Cardiac muscle cell (in vitro differentiated cells and primary cell): ENCODE results near the gene CYB5R3. TPM values are rescaled to one million over a fixed set of nuclear protein-coding genes. Genes with fewer than 3 reads are reported as not detected.

Source experiments
- DNase-seq, 2 donors: peaks; one replicate each; pipeline versions ENCODE4 v3.0.0 to v3.0.0-alpha.2; 2010 to 2017; ENCODE audit warnings: low read depth in 1 of 2, low spot score in 1 of 2
- H3K27ac ChIP-seq: fragments of 200-600 bp; sonication (generic); 2 replicates; pipeline ENCODE4 v1.5.1; 2016
- H3K27me3 ChIP-seq: fragments of 200-600 bp; sonication (generic); 2 replicates; pipeline ENCODE4 v1.6.0; 2016; ENCODE audit warnings: control low read depth
- H3K36me3 ChIP-seq: fragments of 200-600 bp; sonication (generic); 2 replicates; pipeline ENCODE4 v1.5.1; 2016; ENCODE audit warnings: control low read depth
- H3K4me1 ChIP-seq: fragments of 200-600 bp; sonication (generic); 2 replicates; pipeline ENCODE4 v1.8.1; 2017; ENCODE audit warnings: low read depth, mild to moderate bottlenecking, mixed run types
- H3K4me3 ChIP-seq: fragments of 200-600 bp; sonication (generic); 2 replicates; pipeline ENCODE4 v1.5.1; 2016; ENCODE audit warnings: mild to moderate bottlenecking
- H3K9me3 ChIP-seq: fragments of 200-600 bp; sonication (generic); 2 replicates; pipeline ENCODE4 v1.5.1; 2017; ENCODE audit warnings: low read depth, mild to moderate bottlenecking, control low read depth
- polyA plus RNA-seq: library from polyadenylated mRNA; unstranded; fragments of >200 nt; fragmentation: Nextera tagmentation; extraction: Ambion mirVana; gene quantifications from 2 replicates; pipeline ENCODE4 v1.2.1, GENCODE V29; 2016
- total RNA-seq: library from RNA; depleted of rRNA; stranded (reverse); fragments of >200 nt; gene quantifications from 2 replicates; pipeline ENCODE4 v1.2.3, GENCODE V29; 2016
- TF ChIP-seq, protein P1 (sequence below): IDR thresholded peaks from 2 replicates; pipeline ENCODE4 v1.5.1; 2012; ENCODE audit warnings: low read depth, mild to moderate bottlenecking, low read length

CYB5R3 gene
- total and polyA plus RNA-seq, 2 experiments from 2014 or later: 180 to 366 TPM

GRCh38 chr22:42648368-42649245 lies 585 bp downstream of the CYB5R3 start:
- Histone ChIP-seq H3K4me3 (peak overlapping the region; percentile 100), H3K9me3 (no peaks in the 10 kb centered on the region), H3K27me3 (no peaks in the 10 kb centered on the region), H3K4me1 (peaks cover 45% of the 10 kb centered on the region), H3K36me3 (no peaks in the 10 kb centered on the region), H3K27ac (peak overlapping the region; percentile 80)
- TF ChIP-seq, protein P1, sequence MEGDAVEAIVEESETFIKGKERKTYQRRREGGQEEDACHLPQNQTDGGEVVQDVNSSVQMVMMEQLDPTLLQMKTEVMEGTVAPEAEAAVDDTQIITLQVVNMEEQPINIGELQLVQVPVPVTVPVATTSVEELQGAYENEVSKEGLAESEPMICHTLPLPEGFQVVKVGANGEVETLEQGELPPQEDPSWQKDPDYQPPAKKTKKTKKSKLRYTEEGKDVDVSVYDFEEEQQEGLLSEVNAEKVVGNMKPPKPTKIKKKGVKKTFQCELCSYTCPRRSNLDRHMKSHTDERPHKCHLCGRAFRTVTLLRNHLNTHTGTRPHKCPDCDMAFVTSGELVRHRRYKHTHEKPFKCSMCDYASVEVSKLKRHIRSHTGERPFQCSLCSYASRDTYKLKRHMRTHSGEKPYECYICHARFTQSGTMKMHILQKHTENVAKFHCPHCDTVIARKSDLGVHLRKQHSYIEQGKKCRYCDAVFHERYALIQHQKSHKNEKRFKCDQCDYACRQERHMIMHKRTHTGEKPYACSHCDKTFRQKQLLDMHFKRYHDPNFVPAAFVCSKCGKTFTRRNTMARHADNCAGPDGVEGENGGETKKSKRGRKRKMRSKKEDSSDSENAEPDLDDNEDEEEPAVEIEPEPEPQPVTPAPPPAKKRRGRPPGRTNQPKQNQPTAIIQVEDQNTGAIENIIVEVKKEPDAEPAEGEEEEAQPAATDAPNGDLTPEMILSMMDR: no peak
- DNase-seq: peak in 1 of 2 donors; percentile 45

GRCh38 chr22:42648017-42648367 lies 1.2 kb downstream of the CYB5R3 start:
- no peak for DNase-seq
- Histone ChIP-seq H3K27ac (no peak overlapping the region), H3K36me3 (no peaks in the 10 kb centered on the region), H3K9me3 (no peaks in the 10 kb centered on the region), H3K4me1 (peaks cover 50% of the 10 kb centered on the region), H3K27me3 (no peaks in the 10 kb centered on the region), H3K4me3 (peak overlapping the region; percentile 100)
- TF ChIP-seq, protein P1: no peak

DNA sequence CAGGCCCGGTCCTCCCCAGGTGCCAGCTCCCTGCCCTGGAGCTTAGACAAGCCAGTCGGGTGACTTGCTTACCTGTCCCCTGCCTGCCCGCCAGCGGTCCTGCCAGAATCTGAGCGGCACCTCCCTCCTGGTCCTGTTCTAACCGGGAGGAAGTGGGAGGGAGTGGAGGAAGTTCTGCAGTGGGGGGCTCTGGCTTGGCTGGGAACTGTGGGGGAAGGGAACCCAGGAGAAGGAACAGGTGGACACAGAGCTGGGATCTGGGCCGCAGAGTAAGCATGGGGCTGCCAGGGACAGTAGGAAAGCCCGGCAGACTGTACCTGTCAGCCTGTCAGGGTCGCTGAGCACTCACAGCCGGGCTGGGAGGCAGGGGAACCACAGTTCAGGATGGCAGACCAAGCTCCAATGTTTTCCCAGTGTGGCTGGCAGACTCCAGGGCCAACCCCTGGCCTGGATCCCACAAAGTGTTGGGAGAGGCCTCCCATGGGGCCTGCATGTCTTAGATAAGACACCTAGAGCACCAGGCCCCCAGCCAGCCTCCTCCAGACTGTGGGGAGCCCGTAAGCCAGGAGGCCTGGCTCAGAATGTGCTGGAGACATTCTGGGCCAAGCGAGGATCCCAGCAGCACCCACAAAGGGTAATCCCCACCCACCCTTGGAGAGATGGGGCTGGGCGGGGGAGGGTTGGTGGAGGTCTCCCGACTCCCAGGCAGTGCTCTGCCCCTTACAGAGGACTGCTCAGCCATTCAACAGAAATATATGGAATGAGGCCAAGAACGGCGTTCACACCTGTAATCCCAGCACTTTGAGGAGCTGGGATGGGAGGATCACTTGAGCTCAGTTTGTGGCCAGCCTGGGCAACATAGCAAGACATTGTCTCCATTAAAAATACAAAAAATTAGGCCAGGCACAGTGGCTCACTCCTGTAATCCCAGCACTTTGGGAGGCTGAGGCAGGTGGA lies 2.3 kb downstream of the CYB5R3 start:
- Histone ChIP-seq H3K4me1 (peaks cover 53% of the 10 kb centered on the region), H3K9me3 (no peaks in the 10 kb centered on the region), H3K36me3 (no peaks in the 10 kb centered on the region), H3K27me3 (no peaks in the 10 kb centered on the region), H3K27ac (peak overlapping the region; percentile 84), H3K4me3 (no peak overlapping the region)
- DNase-seq: peak; percentile 49 to 68
- TF ChIP-seq, protein P1: no peak

GRCh38 chr22:42645938-42646568 lies 3.1 kb downstream of the CYB5R3 start:
- no peak for DNase-seq
- H3K27me3 ChIP-seq: no peaks in the 10 kb centered on the region
- H3K36me3 ChIP-seq: no peaks in the 10 kb centered on the region
- TF ChIP-seq, protein P1: no peak
- no peaks in the 10 kb centered on the region for H3K9me3 ChIP-seq
- peak overlapping the region; percentile 84 for H3K27ac ChIP-seq
- peaks cover 55% of the 10 kb centered on the region for H3K4me1 ChIP-seq
- H3K4me3 ChIP-seq: no peak overlapping the region

GRCh38 chr22:42645341-42645937 lies 3.8 kb downstream of the CYB5R3 start:
- Histone ChIP-seq H3K4me3 (no peak overlapping the region), H3K4me1 (peaks cover 55% of the 10 kb centered on the region), H3K9me3 (no peaks in the 10 kb centered on the region), H3K27ac (peak overlapping the region; percentile 84), H3K27me3 (no peaks in the 10 kb centered on the region), H3K36me3 (no peaks in the 10 kb centered on the region)
- DNase-seq: no peak
- TF ChIP-seq, protein P1: no peak
